GM19025 (cell line): ENCODE results near the gene TMPRSS13.

Experiments
- ATAC-seq: cut with Tn5 transposase; IDR thresholded peaks from one replicate; pipeline ENCODE4 v1.9.1; 2021; ENCODE audit warnings: mild to moderate bottlenecking, low read depth, moderate library complexity; ENCODE audit not compliant: unreplicated experiment

Gene TMPRSS13

DNA sequence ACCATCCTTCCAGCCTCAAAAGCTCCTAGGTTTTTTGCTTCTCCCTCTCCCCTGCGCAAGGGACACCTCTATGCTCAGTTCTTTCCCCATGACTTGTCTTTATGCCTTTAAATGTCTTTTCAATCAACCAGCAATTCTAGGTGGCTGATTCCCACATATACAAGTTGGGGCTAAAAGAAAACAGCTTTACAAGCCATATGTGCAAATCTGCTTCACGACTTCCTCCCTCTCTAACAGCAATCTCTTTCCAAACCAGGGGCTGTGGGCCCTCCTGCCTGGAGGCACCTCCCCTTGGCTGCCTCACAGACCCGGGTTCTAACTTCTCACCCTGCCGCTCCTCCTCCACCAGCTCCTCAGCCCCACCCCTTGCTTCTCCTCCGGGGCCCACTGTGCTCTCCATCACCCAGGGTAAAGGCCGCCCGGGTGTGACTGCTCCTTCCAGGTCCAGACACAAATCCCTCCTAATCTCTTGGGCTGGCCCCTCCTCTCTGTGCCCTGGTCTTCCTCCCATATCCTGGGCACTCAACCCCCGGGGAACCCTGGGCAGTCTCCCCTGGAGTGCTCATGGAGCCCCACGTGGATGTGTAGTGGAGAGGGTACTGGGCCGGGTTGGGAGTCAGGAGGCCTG, 14.1 kb downstream of the TMPRSS13 start:
- no peak for ATAC-seq

DNA sequence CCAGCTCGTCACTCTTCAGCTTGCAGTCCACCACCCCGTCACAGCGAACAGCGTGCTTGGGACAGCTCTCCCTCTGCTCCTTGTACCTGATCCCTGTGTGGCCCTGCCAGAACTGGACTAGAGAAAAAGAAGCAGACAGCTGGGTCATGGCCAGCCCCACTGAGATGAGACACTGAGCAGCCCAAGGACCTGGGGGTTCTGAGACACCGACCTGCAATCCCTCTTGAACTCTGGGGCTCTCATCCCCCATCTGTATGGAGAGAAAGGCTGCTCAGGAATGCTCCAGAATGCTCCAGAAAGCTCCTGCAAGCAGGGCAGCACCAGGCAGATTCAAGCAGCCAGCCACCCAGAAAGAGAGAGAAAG, 14.8 kb downstream of the TMPRSS13 start:
- ATAC-seq, result no peak

DNA sequence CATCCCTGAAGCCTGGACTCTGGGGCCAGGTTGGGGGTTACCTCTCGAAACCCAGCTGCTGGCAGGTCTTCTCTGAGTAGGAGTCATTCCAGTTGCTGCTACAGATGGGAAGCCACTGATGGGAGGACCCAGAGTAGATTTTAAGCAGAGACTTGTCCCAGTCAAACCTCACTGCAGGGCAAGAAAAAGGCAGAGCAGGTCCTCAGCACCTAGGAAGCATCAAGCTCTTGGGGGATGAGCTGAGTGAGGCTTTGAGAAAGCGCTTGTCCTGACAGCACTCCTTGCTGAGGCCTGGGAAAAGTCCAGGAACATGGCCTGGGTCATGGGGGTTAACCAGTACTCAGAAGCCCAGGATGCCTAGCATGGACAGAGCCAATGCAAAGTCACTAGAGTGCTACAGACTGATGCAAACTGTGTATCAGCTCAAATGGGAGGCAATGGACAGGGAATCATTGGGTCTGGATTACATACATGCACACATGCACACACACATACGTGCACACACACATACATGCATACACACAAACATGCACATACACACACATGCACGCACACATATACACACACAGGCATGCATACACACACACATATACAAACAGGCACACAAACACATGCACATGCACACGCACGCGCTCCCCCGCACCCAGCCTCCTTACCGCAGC, 15.3 kb downstream of the TMPRSS13 start:
- no peak for ATAC-seq

DNA sequence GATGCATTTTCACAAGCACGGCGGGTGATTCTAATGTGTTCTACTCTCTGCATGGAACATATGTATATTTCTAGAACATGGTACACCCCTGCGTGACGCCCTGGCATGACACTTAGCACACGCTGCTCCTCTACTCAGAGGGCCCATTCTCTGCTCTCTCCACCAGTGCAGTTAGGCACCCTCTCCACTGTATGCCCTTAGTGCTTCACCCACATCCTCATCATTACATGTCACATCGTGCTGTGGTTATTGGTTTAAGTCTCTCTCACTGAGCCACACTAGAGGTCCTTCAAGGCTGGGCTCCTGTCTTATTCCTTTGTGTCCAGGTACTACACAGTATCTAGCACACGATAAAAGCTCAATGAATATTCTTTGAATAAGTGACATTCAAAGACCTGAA, 16.7 kb downstream of the TMPRSS13 start:
- ATAC-seq, result no peak

DNA sequence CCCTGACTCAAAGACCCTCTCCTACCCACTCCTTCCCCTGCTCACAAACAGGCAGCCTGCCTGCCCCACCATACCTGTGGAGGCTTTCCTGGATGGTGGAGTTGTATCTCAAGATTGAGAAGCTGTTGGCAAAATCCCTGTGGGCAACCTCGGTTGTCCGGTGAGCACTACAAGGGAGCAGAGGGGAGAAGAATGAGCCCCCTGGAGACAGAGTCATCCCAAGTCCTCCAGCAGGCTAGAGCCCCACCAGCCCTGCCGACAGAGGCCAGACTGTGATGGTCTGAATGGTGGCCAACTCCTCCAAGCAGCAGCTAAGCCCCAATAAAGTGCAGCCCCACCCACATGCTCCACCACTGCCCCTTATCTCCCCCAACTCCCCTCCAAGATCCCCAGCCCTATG, 17.5 kb downstream of the TMPRSS13 start:
- ATAC-seq, result no peak

DNA sequence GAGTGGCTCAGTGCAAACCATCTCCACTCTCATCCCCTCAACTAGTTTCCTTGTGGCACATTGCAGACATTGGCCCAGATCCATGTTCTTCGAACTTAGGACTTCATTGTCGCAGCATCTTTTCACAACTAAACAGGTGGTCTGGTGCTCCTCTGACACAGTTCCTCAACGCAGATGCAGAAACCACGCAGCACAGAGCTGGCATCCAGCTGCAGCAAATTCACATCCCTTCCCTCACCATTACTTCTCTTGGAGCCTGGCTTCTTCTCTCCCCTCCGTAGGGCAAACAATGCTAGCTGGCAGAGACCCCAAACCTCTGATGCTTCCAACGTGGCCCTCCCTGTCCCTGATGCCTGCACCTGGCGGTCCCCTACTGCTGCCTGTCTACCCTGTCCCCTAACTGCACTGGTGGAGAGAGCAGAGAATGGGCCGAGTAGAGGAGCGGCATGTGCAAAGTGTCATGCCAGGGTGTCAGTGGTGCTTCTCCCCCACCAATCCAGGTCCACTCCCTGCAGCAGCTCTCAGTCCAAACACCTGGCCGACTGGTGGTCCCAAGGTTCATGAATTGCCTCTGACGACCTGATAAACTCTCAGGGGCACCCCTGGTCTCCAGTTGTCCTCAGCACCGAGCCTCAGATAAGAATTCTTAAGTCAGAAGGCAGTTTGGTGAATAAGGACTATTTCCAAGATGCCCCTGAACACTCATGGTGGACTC, 18.1 kb downstream of the TMPRSS13 start:
- ATAC-seq, result no peak

DNA sequence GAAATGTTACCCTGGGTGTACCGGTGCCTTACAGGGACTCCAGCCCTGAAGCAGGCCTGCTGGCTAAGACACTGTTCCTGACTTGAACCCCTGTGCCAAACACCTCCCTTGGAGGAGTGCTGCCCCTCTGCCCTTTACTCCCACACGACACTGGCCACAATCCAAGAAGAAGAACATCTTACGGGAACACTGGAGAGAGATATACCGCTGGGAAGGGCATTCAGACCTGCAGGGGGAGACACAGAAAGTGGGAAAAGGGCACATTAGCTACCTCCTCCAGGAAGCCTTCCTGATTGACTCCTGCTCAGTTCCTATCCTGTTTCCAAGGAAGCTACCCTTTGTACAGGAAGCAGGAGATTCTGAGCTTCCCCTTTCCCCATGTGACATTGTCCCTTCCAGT, 18.7 kb downstream of the TMPRSS13 start:
- no peak for ATAC-seq

DNA sequence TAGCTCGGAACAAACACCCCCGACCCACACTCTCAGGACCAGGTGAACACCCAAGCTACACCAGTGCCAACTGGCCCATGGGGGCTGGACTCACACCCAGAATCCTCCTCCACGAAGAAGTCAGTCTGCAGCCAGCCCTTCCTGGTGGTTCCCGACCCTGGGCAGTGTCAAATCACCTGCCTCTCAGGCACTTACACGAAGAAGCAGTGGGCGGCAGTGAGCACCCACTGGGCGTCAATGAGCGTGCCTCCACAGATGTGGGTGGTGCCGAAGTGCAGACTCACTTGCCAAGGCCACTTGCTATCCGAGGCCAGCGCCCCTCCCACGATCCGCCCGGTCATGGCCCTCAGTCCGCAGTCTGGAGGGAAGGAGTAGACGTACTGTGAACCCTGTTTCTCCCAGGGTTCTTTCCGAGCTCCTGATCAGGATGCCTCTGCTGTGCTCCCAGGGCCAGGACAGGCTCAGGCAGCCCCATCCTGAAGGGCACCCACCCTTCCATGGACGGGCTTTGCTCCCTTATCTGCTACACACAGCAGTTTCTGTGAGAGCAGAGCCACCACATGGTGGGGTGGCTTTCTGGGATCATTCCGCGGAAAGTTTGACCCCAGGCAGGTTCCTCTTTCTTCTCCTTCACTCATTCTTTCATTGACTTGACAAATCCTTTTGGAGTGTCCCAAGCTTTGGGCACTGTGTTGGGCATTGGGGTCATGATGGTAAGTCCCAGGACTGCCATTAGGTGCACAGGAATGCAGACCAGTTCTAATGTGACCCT, 19.4 kb downstream of the TMPRSS13 start:
- no peak for ATAC-seq

DNA sequence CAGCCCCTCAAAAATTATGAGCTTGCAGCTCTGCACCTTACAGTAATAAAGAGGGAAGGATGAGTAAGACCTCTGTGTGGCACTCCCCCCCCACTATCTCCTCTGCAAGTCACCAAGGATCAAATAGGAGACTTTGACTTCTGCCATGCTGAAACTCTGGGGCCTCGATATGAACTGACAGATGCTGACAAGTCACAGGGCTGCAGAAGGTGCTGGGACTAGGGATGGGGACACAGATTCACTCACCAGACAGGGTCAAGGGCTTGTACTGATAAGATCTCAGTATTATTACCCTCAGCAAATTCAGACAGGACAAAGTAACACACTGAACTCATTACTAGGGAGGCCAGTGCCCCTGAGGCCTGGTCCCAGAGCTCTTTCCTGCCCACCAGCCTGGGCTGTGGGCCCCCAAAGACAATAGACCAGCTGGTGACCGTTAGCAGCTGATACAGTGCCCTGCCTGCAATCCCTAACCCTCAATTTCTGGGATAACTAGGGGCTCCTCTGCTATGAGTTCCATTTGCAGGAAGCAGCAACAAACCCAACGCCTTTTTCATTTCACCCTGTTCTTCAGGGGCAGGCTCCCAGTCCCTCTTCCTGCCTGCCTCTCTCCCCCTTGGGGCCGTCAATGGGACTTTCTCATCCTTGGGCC, 20.1 kb downstream of the TMPRSS13 start:
- ATAC-seq, result no peak

DNA sequence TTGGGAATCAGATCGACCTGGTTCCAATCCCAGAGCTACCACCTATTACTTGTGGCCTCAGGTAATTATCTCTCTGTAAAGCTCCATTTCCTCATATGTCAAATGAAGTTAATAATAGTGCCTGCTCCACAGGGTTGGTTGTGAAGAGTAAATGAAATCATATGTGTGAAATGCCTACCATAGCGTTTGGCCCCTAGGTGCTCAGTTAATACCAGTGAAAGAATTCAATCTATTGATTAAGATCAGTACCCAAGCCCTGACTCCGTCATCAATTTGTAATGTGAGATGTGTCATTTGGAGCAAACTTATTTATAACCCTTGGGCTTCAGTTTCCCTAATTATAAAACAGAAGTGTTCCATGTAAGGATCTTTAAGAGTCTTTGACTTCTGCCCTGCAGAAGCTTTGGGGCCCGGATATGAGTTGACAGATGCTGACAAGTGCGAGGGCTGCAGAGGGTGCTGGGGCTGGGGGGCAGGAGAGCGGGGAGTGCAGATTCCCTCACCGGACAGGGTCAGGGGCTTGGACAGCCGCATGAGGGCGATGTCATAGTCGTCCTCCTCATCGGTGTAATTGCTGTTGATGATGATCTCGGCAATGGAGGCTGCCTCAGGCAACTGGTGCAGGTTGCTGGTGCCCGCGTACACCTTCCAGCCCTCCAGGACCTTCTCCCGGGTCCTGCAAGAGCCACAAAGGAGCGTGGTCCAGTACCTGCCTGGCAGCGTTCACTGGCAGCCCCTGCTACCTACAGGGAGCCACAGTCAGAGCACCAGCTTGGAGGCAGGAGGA, 20.9 kb downstream of the TMPRSS13 start:
- ATAC-seq, result no peak

DNA sequence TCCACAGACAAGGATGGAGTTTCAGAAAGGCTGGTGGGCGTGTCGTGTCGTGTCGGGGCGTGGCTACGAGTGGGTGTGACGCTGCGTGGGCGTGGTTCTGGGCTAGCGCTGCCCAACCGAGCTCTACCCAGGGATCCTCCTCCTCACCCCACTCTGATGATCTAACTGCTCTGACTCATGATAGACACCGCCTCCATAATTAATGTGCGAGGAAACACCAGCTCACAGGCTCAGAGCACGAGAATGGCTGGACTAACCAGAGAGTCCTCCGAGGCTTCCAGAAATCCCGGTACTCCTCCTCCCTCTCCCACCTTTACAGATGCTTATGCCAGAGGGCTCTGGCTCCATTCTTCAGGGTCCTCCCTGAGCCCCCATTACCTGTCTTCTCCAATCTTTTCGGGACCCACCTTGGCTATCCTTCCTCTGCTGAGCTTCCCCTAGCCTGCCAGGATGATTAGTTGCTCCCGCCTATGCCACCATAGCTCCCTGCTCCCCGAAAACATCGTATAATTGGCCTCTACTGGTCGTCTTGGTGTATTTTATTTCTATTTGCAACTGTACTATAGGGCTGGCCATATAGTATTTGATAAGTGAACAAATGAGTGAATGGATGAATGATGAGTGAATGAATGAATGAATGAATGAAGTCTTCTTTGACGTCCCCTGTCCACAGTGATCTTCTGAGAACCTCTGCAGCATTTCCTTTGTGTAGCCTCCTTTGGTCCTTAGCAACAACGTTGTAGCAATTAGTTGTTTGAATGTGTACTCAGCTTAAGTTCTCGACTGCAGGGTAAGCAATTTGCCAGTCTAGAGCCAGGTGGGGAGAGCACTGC, 21.7 kb downstream of the TMPRSS13 start:
- ATAC-seq, result no peak

DNA sequence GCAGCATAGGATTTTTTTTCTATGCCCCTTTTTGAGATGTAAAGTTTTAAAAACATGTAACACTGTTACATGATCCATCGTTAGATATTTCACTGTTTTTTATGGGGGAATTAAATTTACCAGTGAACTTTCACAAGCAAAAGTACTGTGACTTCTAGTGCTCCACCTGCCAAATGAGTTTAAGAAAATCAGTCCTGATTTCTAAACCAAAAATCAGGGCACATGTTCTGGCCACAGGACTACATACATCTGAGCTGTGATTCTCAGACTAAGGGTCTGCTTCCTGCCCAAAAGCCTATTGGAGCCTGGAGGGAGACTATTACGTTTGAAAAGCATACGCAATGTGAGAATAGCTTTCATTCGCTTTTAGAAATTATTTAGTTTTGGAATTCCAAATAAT, 22.5 kb downstream of the TMPRSS13 start:
- ATAC-seq, result no peak

DNA sequence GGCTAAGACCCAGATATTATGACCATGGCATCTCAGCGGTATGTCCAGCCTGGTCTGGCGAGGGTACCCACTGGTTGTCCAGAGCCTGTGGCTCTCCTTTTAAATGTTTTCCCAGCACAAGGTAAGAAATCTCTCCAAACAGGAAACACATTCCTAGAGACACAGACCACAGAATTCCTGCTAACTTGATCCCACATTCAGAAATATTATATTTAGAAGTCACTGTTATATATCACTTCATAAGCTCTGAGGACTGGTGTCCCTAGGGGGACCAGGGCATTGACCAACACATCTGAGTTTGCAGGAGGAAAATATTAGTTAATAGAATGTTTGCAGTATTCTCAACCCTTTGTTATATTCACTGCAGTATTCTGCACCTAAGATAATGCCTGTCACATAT, 23.1 kb downstream of the TMPRSS13 start:
- ATAC-seq, result no peak

DNA sequence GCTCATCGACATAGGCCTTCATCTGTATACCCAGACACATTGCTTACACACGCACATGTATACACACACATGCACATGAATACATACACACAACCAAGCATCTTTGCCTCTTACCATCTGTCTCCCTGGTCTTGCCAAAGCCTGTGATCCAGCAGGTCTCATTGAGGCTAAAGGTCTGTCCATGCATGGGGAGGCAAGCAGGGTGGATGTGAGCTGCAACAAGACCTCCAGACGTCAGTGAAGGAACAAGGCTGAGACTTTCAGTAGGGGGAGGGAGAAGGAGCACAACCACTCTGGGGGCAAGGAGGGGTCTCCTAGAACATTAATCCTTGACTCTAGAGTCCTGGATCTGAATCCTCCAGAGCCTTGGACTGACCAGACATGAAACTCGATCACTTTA, 23.7 kb downstream of the TMPRSS13 start:
- ATAC-seq, result no peak

DNA sequence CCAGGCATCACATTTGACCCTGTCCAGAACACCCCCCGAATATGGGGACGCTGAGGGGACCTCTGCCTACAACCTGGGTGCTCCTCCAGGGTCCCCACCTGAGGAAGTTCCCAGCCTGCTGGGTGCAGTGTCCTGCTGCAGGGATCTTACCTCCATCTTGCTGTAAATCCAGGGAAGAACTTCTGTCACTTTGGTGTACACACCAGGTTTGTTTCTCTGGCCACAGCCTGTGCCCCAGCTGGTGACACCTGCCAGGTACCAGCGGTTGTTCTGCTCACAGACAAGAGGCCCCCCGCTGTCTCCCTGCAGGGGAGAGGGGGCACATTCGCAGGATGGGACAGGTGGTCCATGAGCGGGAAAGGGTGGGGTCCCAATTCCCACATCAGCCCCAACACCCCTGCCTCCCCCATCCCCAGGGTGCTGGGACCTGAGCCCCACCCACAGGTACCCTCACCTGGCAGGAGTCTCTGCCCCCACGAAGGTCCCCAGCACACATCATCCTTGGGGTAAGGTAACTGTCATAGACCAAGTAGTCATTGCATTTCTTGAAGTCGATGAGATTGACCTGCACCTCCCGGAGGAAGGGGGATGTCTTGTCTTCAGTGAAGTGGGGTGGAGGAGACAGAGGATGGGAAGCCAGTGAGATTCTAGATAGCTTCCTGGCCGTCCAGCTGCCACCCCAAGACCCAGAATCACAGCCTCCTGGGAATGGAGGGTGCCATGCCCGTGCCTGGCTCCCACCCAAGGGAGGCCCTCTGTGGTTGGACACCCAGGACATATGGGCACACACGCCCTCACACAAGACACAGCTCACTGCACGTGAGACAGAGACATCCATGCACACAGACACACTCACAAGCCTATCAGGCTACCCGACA, 25.5 kb downstream of the TMPRSS13 start:
- ATAC-seq, result no peak

DNA sequence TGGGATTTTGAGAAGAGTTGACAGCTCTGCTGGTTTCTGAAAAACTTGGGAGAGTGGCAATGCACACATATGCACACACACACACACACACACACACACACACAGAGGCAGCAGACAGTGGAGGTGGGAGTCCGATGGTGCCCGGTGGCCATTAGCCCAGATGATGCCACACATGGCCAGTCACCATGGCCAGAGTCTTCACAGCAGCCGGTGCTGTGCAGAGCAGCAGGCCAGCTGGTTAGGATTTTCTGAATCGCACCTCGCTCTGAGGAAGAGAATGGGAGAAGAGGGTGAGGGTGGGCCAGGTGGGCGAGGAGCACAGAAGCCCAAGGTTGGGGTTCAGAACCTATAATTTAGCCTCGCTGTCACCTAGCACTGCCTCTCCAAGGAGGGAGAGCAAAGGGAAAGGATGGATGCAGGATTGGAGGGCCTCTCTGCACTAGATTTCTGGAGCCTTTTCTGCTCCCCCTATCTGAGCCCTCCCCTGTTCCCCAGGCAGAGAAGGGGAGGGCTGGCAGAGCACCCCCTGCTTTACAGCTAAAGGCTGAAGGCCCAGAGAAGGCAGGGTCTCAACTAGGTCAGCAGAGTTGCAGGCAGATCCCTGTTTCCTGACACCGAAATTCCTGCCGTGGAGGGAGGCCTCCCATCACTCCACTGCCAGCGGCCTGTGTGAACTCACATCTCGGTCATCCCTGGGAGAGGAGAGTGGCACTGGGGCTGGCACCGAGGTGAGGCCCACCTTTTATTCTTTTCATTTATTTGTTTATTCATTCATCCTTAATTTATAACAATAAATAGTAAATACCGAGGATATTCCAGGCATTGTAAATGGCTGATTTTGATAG, 27.0 kb downstream of the TMPRSS13 start:
- ATAC-seq, result no peak

DNA sequence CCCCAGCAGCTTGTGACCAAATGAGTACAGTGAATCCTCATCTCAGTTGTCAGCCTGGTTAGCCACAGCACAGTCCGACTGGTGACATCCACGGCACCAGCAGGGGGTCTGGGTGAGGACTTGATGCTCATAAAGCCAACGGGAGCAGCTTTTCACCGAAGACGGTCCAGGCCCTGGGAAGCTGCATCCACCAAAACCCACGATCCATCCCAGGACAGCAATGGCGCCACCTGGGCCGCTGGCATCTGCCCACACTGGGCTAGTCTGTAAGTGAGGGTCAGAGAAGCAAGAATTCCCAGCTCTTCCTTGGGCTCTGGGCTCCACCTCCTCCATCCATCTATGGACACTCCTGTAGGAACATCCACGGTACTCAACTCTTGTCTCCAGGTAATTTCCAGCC, 27.6 kb downstream of the TMPRSS13 start:
- no peak for ATAC-seq
